Gastrocnemius medialis (tissue), 4 donors: ENCODE results near the gene OR13C5. TPM values are rescaled to one million over a fixed set of nuclear protein-coding genes. Genes with fewer than 3 reads are reported as not detected.
"Not testable (repeated sequence)": the region's sequence is repeated elsewhere in the genome, so short reads cannot be mapped to it uniquely, and the experiment has no call there.

ENCODE experiments used
- ATAC-seq, 2 donors: fragments of 150-250 bp; one replicate each; pipeline ENCODE4 v1.9.1; 2016
- DNase-seq, 2 donors: peaks; one replicate each; pipeline ENCODE4 v3.0.0-alpha.2; 2019
- H3K27ac ChIP-seq, 4 donors: fragments of 200-600 bp; sonication (generic); 1 replicate in 1 of 4; 2 replicates in 3 of 4; pipeline ENCODE4 v1.5.1; 2016 to 2018; ENCODE audit warnings: mild to moderate bottlenecking in 2 of 4, moderate library complexity in 1 of 4
- H3K27me3 ChIP-seq, 3 donors: fragments of 200-600 bp; sonication (generic) in 2 of 3; 1 replicate in 1 of 3; 2 replicates in 2 of 3; pipeline versions ENCODE4 v1.5.1 to v1.6.0; 2016 to 2019; ENCODE audit warnings: mild to moderate bottlenecking in 1 of 3, moderate library complexity in 1 of 3
- H3K36me3 ChIP-seq, 2 donors: fragments of 200-600 bp; sonication (generic) in 1 of 2; one replicate each; pipeline ENCODE4 v1.5.1; 2017 to 2018
- H3K4me1 ChIP-seq, 2 donors: fragments of 200-600 bp; sonication (generic) in 1 of 2; one replicate each; pipeline ENCODE4 v1.5.1; 2016 to 2017; ENCODE audit warnings: mild to moderate bottlenecking in 2 of 2
- H3K4me3 ChIP-seq, 4 donors: fragments of 200-600 bp; sonication (generic) in 3 of 4; 1 replicate in 1 of 4; 2 replicates in 3 of 4; pipeline ENCODE4 v1.5.1; 2016 to 2019; ENCODE audit warnings: mild to moderate bottlenecking in 2 of 4
- H3K9me3 ChIP-seq, 3 donors: fragments of 200-600 bp; sonication (generic) in 2 of 3; 1 replicate in 1 of 3; 2 replicates in 2 of 3; pipeline ENCODE4 v1.5.1; 2016 to 2019
- CTCF ChIP-seq, 5 experiments: fragments of 450-650 bp in 3 of 5; fragments of 200-600 bp in 2 of 5; sonication (generic) in 2 of 5; IDR thresholded peaks in 4 of 5; conservative IDR thresholded peaks in 1 of 5; 1 replicate in 4 of 5; 2 replicates in 1 of 5; pipeline ENCODE4 v1.5.1; 2016 to 2019; ENCODE audit warnings: antibody characterized with exemption in 5 of 5, mild to moderate bottlenecking in 3 of 5, moderate library complexity in 3 of 5
- POLR2A ChIP-seq, 2 donors: fragments of 450-650 bp; IDR thresholded peaks; one replicate each; pipeline ENCODE4 v1.6.1; 2017; ENCODE audit warnings: antibody characterized with exemption in 2 of 2, mild to moderate bottlenecking in 2 of 2, moderate library complexity in 2 of 2
- in situ Hi-C, 4 donors: fragments of 200-750 bp; cut with MboI; loops; one replicate each; pipeline versions ENCODE4 v1.15.0 to v1.8.0; 2017; ENCODE audit warnings: low sequenced_read_pairs in 4 of 4
- intact Hi-C: fragments of 100-400 bp; cut with DNase I; formaldehyde crosslinking; loops from one replicate; pipeline ENCODE4 v1.15.1; 2023; ENCODE audit warnings: low total_unique reads
- total RNA-seq, 4 donors: library from RNA; depleted of rRNA; stranded (reverse); fragments of >200 nt; gene quantifications; one replicate each; pipeline versions ENCODE4 v1.1.0 to v1.2.3, GENCODE V29; 2016

The OR13C5 gene
- total RNA-seq, 4 donors from 2014 or later, result not detected

DNA sequence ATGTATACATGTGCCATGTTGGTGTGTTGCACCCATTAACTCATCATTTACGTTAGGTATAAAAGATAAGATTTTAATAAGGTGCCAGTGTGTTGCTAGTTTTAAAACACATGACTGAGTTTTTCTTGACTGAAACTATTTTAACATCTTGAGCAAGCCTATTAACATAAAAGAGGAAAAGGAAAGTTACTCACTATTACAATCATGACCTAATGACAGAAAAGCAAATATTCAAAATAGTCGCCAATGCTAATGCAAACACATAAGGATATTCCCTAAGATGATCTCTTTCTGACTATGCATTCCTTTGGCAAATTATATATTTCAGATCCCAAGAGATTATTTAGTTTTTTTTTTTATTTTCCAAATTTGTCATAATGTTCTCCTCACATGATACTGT lies 12.0 kb upstream of the OR13C5 start:
- no peak for DNase-seq
- intact Hi-C loops, result no loop called here
- Histone ChIP-seq H3K9me3 (no peaks in the 10 kb centered on the region), H3K4me3 (no peak overlapping the region), H3K27ac (no peak overlapping the region), H3K4me1 (no peaks in the 10 kb centered on the region), H3K36me3 (no peaks in the 10 kb centered on the region), H3K27me3 (no peaks in the 10 kb centered on the region)
- in situ Hi-C loops, result no loop called here
- no peak for ATAC-seq
- TF ChIP-seq CTCF (IDR thresholded peaks at IDR 0.05 in 4 of 5, conservative IDR thresholded peaks at IDR 0.05 in 1 of 5), result no peak
- no peak for TF ChIP-seq POLR2A (IDR thresholded peaks at IDR 0.05)

- DNase-seq, result no peak
- intact Hi-C loops, result no loop called here
- no peaks in the 10 kb centered on the region for H3K27me3 ChIP-seq
- no peak for ATAC-seq
- no peaks in the 10 kb centered on the region for H3K9me3 ChIP-seq
- H3K4me1 ChIP-seq, result no peaks in the 10 kb centered on the region
- H3K4me3 ChIP-seq, result no peak overlapping the region
- no peaks in the 10 kb centered on the region for H3K36me3 ChIP-seq
- TF ChIP-seq CTCF (IDR thresholded peaks at IDR 0.05 in 4 of 5, conservative IDR thresholded peaks at IDR 0.05 in 1 of 5) (no peak), POLR2A (IDR thresholded peaks at IDR 0.05) (no peak)
- in situ Hi-C loops, result no loop called here
- no peak overlapping the region for H3K27ac ChIP-seq
These were observed 9.1 kb upstream of the OR13C5 start for GRCh38 chr9:104608336-104608735.

- intact Hi-C loops, result no loop called here
- Histone ChIP-seq H3K27me3 (no peaks in the 10 kb centered on the region), H3K4me1 (no peaks in the 10 kb centered on the region), H3K9me3 (no peaks in the 10 kb centered on the region), H3K27ac (no peak overlapping the region), H3K36me3 (no peaks in the 10 kb centered on the region), H3K4me3 (no peak overlapping the region)
- TF ChIP-seq POLR2A (IDR thresholded peaks at IDR 0.05), result no peak
- no peak for TF ChIP-seq CTCF (IDR thresholded peaks at IDR 0.05 in 4 of 5, conservative IDR thresholded peaks at IDR 0.05 in 1 of 5)
- in situ Hi-C loops, result no loop called here
- no peak for ATAC-seq
- no peak for DNase-seq
These were observed 6.9 kb upstream of the OR13C5 start for GRCh38 chr9:104606152-104606551.

- H3K4me3 ChIP-seq, H3K27me3 ChIP-seq, H3K36me3 ChIP-seq, DNase-seq, H3K4me1 ChIP-seq, intact Hi-C loops, in situ Hi-C loops, ATAC-seq, H3K9me3 ChIP-seq, H3K27ac ChIP-seq: not testable (repeated sequence)
These were observed 6.3 kb upstream of the OR13C5 start, which contains the start of gene OR13C2 for GRCh38 chr9:104605527-104605926. Gene OR13C2, minus strand, starts transcription at chr9:104605627. Its CDS starts 0 bp downstream, at chr9:104605627.

DNA sequence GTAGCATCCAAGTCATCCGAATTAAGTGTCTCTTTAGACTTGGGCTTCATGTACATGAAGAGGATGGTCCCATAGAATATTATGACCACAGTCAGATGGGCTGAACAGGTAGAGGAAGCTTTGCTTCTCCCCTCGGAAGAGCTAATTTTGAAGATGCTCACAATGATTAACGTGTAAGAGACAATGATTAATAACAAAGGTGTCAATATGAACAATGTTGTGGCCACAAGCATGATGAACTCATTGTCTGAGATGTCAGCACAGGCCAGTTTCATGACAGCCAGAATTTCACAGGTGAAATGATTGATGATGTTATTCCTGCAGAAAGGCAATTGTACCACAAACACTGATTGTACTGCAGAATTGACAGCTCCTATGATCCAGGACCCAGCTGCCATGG lies 5.6 kb upstream of the OR13C5 start:
- H3K27ac ChIP-seq, result no peak overlapping the region
- no peak for TF ChIP-seq POLR2A (IDR thresholded peaks at IDR 0.05)
- no peak for TF ChIP-seq CTCF (IDR thresholded peaks at IDR 0.05 in 4 of 5, conservative IDR thresholded peaks at IDR 0.05 in 1 of 5)
- intact Hi-C loops (no loop called here), in situ Hi-C loops (no loop called here)
- DNase-seq, result no peak
- no peaks in the 10 kb centered on the region for H3K36me3 ChIP-seq
- no peaks in the 10 kb centered on the region for H3K27me3 ChIP-seq
- H3K9me3 ChIP-seq, result no peaks in the 10 kb centered on the region
- no peaks in the 10 kb centered on the region for H3K4me1 ChIP-seq
- ATAC-seq, result no peak
- no peak overlapping the region for H3K4me3 ChIP-seq

DNA sequence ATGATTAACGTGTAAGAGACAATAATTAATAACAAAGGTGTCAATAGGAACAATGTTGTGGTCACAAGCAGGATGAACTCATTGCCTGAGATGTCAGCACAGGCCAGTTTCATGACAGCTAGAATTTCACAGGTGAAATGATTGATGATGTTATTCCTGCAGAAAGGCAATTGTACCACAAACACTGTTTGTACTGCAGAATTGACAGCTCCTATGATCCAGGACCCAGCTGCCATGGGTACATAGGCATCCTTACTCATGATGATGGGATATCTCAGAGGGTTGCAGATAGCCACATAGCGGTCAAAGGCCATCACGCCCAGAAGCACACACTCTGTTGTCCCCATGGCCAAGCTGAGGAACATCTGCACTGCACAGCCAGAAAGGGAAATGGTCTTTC lies 464 bp downstream of the OR13C5 start:
- intact Hi-C loops, result not testable (repeated sequence)

More for the DNA sequence above, 464 bp downstream of the OR13C5 start:
- H3K27me3 ChIP-seq, ATAC-seq, in situ Hi-C loops, H3K36me3 ChIP-seq, H3K4me1 ChIP-seq, H3K27ac ChIP-seq, H3K9me3 ChIP-seq, H3K4me3 ChIP-seq, DNase-seq: not testable (repeated sequence)
